Measurements from ENCODE around the gene UBE3A. TPM values are rescaled to one million over a fixed set of nuclear protein-coding genes. Genes with fewer than 3 reads are reported as not detected.
"Not testable (repeated sequence)": the region's sequence is repeated elsewhere in the genome, so short reads cannot be mapped to it uniquely, and the experiment has no call there.

The UBE3A gene
- total RNA-seq, 4 donors from 2014 or later = 73.9 to 97.6 (median 80.1) TPM

GRCh38 chr15:25455226-25455625 is 16.4 kb upstream of the UBE3A start:
- Histone ChIP-seq H3K4me3 (no peak overlapping the region), H3K4me1 (no peaks in the 10 kb centered on the region), H3K27ac (replicated peaks in 1 of 4) (no peak overlapping the region), H3K27me3 (no peaks in the 10 kb centered on the region), H3K36me3 (no peaks in the 10 kb centered on the region), H3K9me3 (peaks cover 0 to 10% (median 2%) of the 10 kb centered on the region in 4 donors)
- DNase-seq (ENCODE audit: extremely low spot score) = no peak
- WGBS = 76% methylated on average over 3 of the region's 3 CpGs
- TF ChIP-seq CTCF (IDR thresholded peaks at IDR 0.05) (no peak), EP300 (IDR thresholded peaks at IDR 0.05) (no peak), POLR2AphosphoS5 (IDR thresholded peaks at IDR 0.05) (no peak), POLR2A (IDR thresholded peaks at IDR 0.05; ENCODE audit: low read depth) (no peak)
- intact Hi-C loops (cut with DNase I) = no loop called here

- Histone ChIP-seq H3K9me3 (peaks cover 0 to 10% (median 2%) of the 10 kb centered on the region in 4 donors), H3K4me1 (no peaks in the 10 kb centered on the region), H3K27me3 (no peaks in the 10 kb centered on the region), H3K27ac (replicated peaks in 1 of 4) (no peak overlapping the region), H3K36me3 (no peaks in the 10 kb centered on the region), H3K4me3 (no peak overlapping the region)
- intact Hi-C loops (cut with DNase I) = no loop called here
- TF ChIP-seq POLR2AphosphoS5 (IDR thresholded peaks at IDR 0.05) (no peak), EP300 (IDR thresholded peaks at IDR 0.05) (no peak), CTCF (IDR thresholded peaks at IDR 0.05) (no peak), POLR2A (IDR thresholded peaks at IDR 0.05; ENCODE audit: low read depth) (no peak)
- WGBS = 61% methylated on average over 2 of the region's 2 CpGs
- DNase-seq (ENCODE audit: extremely low spot score) = no peak
These were observed 15.9 kb upstream of the UBE3A start for GRCh38 chr15:25454771-25455170.

- intact Hi-C loops (cut with DNase I); H3K36me3 ChIP-seq: not testable (repeated sequence)
These were observed 14.4 kb upstream of the UBE3A start for GRCh38 chr15:25453246-25453645.

GRCh38 chr15:25451501-25451900 is 12.7 kb upstream of the UBE3A start:
- H3K27me3 ChIP-seq = no peaks in the 10 kb centered on the region
- WGBS = 100% methylated on average over 1 of the region's 1 CpG
- intact Hi-C loops (cut with DNase I) = no loop called here
- peaks cover 0 to 10% (median 2%) of the 10 kb centered on the region in 4 donors for H3K9me3 ChIP-seq
- TF ChIP-seq CTCF (IDR thresholded peaks at IDR 0.05) (no peak), POLR2AphosphoS5 (IDR thresholded peaks at IDR 0.05) (no peak), POLR2A (IDR thresholded peaks at IDR 0.05; ENCODE audit: low read depth) (no peak), EP300 (IDR thresholded peaks at IDR 0.05) (no peak)
- H3K36me3 ChIP-seq = no peaks in the 10 kb centered on the region
- no peak overlapping the region for H3K4me3 ChIP-seq
- no peak overlapping the region for H3K27ac ChIP-seq (replicated peaks in 1 of 4)
- DNase-seq (ENCODE audit: extremely low spot score) = no peak
- H3K4me1 ChIP-seq = no peaks in the 10 kb centered on the region

More at GRCh38 chr15:25453246-25453645, 14.4 kb upstream of the UBE3A start:
- H3K4me3 ChIP-seq; H3K27ac ChIP-seq (replicated peaks in 1 of 4); H3K9me3 ChIP-seq; DNase-seq (ENCODE audit: extremely low spot score); H3K4me1 ChIP-seq; H3K27me3 ChIP-seq: not testable (repeated sequence)
- 80% methylated on average over 5 of the region's 5 CpGs for WGBS

GRCh38 chr15:25450163-25450562 is 11.3 kb upstream of the UBE3A start:
- no peaks in the 10 kb centered on the region for H3K4me1 ChIP-seq
- intact Hi-C loops (cut with DNase I) = no loop called here

GRCh38 chr15:25446076-25446475 is 7.3 kb upstream of the UBE3A start:
- DNase-seq (ENCODE audit: extremely low spot score) = no peak
- H3K27ac ChIP-seq (replicated peaks in 1 of 4) = no peak overlapping the region
- no peaks in the 10 kb centered on the region for H3K27me3 ChIP-seq
- WGBS = 90% methylated on average over 3 of the region's 3 CpGs
- TF ChIP-seq POLR2A (IDR thresholded peaks at IDR 0.05; ENCODE audit: low read depth) (no peak), CTCF (IDR thresholded peaks at IDR 0.05) (no peak), POLR2AphosphoS5 (IDR thresholded peaks at IDR 0.05) (no peak), EP300 (IDR thresholded peaks at IDR 0.05) (no peak)
- intact Hi-C loops (cut with DNase I) = no loop called here
- H3K9me3 ChIP-seq = peaks cover 0 to 4% (median 0%) of the 10 kb centered on the region in 4 donors
- H3K4me1 ChIP-seq = no peaks in the 10 kb centered on the region
- no peak overlapping the region for H3K4me3 ChIP-seq
- no peaks in the 10 kb centered on the region for H3K36me3 ChIP-seq

More at GRCh38 chr15:25450163-25450562, 11.3 kb upstream of the UBE3A start:
- Histone ChIP-seq H3K27ac (replicated peaks in 1 of 4) (no peak overlapping the region), H3K4me3 (no peak overlapping the region), H3K27me3 (no peaks in the 10 kb centered on the region), H3K36me3 (no peaks in the 10 kb centered on the region), H3K9me3 (peaks cover 0 to 10% (median 2%) of the 10 kb centered on the region in 4 donors)
- WGBS = 100% methylated on average over 1 of the region's 1 CpG
- TF ChIP-seq POLR2AphosphoS5 (IDR thresholded peaks at IDR 0.05) = no peak
- DNase-seq (ENCODE audit: extremely low spot score) = no peak

All from esophagus muscularis mucosa (tissue), 4 donors.